ENCODE data around the gene CBLC.

Gene CBLC

DNA sequence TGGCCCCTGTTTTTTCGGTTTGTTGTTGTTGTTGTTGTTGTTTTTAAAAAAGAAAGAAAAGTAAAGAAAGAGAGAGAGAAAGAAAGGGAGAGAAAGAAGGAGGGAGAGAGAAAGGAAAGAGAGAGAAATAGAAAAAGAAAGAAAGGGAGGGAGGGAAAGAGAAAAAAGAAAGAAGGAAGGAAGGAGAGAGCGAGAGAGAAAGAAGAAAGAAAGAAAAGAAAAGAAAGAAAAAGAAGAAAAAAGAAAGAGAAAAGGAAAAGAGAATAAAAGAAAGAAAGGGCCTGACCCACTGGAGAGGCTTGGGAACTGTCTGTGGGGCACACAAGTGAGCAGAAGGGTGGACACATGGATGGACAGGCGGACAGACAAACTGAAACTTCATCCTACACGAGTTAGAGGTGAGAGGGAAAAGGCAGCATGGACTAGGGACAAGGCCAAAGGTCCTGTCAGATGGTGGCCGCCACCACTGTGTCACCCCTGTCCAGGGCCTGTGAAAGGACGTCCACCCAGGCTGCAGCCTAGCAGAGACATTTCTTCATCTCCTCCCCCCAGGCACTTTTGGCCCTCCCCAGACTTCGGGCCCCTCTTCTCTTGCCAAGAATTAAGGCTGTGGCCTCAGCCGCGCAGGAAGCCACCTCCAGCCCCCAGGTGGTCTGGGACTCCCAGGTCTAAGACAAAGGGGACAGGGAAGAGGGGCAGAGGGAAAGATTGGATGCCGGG is 22.1 kb downstream of the CBLC start:
- DNase-seq (ENCODE audit: low read depth in 2 of 2), result no peak

GRCh38 chr19:44800461-44800860 is 22.8 kb downstream of the CBLC start:
- peak; percentile 51 to 72 for DNase-seq (ENCODE audit: low read depth in 2 of 2)

GRCh38 chr19:44803442-44804428 is 26.0 kb downstream of the CBLC start:
- no peak for DNase-seq (ENCODE audit: low read depth in 2 of 2)

DNA sequence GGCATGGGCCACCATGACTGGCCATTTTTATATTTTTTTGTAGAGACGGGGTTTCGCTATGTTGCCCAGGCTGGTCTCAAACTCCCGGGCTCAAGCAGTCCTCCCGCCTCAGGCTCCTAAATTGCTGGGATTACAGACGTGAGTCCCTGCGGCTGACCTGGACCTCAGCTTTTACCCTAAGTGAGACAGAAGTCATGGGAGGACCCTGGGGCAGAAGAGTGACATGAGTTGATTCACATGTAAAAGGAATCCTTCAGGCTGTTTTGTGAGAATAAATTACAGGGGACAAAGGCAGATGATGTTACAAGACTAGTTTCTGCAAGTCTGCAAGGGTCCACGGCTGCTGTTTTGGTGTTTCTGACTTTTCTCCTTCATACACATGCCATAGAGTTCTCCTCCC is 28.6 kb downstream of the CBLC start:
- DNase-seq (ENCODE audit: low read depth in 2 of 2), result no peak

DNA sequence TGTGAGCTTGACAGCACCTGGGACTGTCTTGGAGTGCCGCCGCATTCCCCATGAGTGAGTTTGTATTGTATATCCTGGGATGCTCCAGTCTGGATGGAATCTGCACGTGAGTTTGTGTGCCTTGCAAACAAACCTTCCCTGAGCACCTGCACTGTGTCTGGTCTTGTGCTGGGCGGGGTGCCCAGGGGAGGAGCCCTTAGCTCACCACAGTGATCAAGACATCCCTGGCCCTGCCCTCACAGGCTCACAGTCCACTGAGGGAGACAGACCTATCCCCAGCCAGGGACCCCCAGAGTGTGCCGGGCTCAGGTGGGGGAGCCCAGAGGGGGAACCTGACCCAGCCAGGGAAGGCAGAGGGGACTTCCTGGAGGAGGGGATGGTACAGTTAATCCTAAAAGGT is 29.5 kb downstream of the CBLC start:
- DNase-seq (ENCODE audit: low read depth in 2 of 2), result no peak

DNA sequence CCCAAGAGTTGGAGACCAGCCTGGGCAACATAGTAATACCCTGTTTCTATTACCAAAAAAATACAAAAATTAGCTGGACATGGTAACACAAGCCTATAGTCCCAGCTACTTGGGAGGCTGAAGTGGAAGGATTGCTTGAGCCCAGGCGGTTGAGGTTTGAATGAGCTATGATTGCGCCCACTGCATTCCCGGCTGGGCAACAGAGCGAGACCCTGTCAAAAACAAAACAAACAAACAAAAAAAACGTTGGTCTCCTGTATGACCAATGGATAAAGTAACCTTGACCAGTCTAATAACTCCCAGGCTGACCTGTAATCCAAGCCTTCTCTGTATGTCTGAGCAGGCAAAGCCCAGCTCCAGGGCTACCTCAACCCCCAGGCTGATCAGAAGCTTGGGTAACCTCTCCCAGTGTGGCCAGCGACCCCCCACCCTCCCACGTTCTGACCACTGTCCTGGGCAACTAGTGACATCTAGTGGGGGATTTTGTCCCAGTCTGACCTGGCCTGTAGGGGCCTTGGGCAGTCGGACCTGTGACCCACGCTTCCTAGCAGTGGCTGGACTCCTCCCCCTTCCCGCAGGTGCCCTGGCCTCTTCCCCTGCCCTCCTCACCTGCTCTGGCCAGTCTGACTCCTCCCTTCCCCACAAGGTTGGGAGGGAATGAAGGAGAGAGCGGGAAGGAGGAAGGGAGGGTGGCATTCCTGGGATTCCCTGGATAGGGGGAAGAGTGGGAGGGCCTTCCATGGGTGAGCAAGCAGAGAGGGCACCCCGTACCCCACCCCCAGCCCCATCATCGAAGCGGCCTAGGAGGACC is 30.2 kb downstream of the CBLC start:
- no peak for DNase-seq (ENCODE audit: low read depth in 2 of 2)

DNA sequence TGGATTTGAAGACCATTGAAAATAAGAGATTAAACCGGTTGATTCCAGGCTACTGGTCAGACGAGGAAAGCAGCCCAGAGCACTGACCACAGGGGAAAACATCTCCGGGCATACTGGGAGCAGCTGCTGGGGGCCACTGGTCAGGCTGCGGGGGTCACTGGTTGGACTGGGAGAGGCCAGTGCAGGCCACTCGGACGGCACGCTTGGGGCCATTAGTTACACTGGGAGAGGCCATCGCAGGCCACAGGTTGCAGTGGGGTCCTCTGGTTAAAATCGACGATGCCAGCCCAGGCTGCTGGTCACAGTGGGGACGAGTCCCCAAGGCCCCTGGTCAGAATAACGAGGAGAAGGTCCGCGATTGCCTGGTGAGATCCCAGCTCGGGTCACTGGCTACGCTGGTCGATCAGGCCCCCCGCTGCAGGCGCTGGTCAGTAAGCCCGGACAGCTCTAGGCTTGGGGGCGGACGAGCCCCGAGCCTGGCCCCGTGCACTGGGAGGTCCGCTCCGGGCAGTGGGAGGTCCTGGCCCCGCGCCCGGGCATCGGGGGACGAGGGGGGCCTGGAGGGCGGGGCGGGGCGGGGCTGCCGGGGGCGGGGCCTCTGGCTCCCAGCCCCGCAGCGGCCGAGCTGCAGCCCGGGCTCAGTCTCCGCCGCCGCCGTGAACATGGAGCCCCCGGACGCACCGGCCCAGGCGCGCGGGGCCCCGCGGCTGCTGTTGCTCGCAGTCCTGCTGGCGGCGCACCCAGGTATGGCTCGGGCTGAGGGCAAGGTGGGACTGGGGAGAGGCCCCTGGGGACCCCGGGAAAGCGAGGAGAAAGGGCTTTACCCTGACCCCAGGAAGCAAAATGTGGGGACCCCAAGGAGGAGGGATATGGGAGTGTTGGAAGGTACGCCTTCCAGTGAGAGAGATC is 31.0 kb downstream of the CBLC start, which contains the start of gene BCAM:
TSS of gene BCAM (plus strand) at position 641 of the 909 bp plus-strand sequence. CDS start at position 663, 22 bp downstream.
- DNase-seq (ENCODE audit: low read depth in 2 of 2), result no peak

DNA sequence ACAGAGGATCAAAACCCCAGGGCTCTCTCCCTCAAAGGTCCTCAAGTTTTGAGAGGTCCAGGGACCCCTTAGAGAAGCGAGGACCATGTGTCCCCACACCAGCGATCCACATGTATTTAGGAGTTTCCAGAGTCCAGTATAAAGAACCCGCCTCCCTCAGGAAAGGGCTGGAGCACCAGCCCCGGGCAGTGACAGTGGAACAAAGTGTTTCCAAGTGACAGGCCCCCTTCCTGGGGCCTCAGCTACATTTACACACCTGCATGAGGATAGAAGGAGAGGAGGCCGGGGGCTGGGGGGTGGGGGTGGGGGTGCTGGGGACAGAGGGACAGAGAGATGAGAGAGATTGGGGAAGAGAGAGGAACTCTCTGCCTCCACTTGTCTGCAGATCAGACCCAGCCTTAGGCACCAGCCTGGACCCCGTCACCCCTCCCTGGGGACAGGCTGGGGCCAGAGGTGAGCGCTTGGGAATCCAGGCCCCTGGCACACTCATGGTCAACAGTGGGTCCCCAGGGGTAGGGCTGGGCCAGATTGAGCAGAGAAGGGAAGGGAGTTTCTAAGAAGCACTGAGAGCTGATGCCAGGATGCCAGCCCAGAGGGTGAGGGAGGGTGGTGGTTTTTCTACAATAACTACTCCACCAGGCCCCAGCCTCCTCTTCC is 32.0 kb downstream of the CBLC start:
- DNase-seq (ENCODE audit: low read depth in 2 of 2), result no peak

DNA sequence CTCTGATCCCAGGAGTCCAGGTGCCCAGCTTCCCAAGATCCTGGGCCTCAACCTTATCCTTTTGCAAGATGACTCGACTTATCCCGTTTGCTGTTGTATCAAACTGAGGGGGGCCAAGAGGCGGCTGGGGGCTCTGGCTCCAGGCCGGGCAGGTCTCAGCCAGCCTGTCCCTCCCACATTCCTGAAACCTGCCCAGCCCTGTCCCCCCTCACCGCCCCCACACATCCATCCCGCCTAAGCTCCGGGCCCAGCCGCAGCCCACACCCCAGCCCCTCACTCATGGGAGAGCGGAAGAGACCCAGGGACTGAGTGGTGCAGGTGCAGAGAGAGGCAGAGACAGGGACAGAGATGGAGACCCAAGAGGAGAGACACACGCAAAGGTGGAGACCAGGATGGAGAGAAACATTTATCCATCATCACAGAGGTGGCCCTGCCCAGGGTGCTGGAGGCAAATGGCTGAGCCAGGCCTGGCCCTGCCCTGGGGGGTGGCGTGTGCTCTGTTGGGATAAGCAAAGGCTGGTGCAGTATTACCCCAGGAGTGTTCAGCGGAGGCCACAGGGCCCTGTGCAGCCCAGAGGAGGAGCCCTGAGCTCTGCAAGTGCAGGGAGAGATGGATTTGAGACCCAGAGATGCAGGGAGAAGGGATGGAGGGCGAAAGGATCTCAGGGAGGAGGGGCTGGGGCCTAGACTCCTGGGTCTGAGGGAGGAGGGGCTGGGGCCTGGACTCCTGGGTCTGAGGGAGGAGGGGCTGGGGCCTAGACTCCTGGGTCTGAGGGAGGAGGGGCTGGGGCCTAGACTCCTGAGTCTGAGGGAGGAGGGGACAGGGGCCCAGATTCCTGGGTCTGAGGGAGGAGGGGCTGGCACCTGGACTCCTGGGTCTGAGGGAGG is 32.8 kb downstream of the CBLC start:
- DNase-seq (ENCODE audit: low read depth in 2 of 2), result no peak

DNA sequence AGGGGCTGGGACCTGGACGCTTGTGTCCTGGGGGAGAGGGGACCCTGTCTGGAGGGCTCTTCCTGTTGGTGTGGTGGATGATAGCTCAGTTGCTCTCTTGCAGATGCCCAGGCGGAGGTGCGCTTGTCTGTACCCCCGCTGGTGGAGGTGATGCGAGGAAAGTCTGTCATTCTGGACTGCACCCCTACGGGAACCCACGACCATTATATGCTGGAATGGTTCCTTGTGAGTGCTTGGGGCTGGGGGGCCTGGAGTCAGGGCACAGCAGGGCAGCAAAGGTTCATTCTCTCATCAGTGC is 33.4 kb downstream of the CBLC start:
- DNase-seq (ENCODE audit: low read depth in 2 of 2), result no peak

GRCh38 chr19:44812142-44812718 is 34.5 kb downstream of the CBLC start:
- DNase-seq (ENCODE audit: low read depth in 2 of 2), result no peak

GRCh38 chr19:44813070-44813840 is 35.6 kb downstream of the CBLC start:
- DNase-seq (ENCODE audit: low read depth in 2 of 2), result no peak

DNA sequence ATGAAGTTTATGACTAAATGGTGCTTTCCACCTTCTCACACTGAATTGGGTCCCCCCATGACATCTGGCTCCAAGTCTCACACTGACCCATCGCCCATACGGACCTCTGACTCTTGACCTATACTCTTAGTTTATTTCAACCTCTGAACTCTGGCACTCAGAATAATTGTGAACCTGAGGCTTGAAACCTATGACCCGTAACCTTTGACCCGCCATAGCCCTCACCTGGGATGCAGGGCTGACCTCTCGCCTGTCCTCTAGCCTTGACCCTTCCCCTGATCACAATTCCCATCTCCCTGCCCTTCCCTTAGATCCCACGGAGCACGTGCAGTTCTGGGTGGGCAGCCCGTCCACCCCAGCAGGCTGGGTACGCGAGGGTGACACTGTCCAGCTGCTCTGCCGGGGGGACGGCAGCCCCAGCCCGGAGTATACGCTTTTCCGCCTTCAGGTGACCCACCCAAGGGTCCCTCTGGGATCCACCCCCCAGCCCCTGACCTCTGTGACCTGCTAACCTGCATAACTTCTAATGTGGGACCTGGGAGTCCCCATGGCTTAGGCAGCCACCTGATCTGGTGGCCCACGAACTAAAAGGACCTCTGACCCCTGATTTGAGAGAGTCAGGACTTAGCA is 36.3 kb downstream of the CBLC start:
- no peak for DNase-seq (ENCODE audit: low read depth in 2 of 2)

GRCh38 chr19:44814517-44814916 is 36.8 kb downstream of the CBLC start:
- DNase-seq (ENCODE audit: low read depth in 2 of 2), result no peak

GRCh38 chr19:44816301-44816700 is 38.6 kb downstream of the CBLC start:
- DNase-seq (ENCODE audit: low read depth in 2 of 2), result no peak

GRCh38 chr19:44817725-44818465 is 40.2 kb downstream of the CBLC start:
- DNase-seq (ENCODE audit: low read depth in 2 of 2), result no peak

GRCh38 chr19:44818466-44819031 is 40.9 kb downstream of the CBLC start:
- no peak for DNase-seq (ENCODE audit: low read depth in 2 of 2)

All from stimulated activated CD8-positive, alpha-beta memory T cell treated with anti-CD3 and anti-CD28 coated beads, Interleukin-7, amount 100 ng/mL, for 1 hour (primary cell).